GM21528 (cell line): Measurements from ENCODE around the gene ASAH2.
A peak's percentile ranks its signal among the peaks of the same experiment; 100 is the strongest.
"Not testable (repeated sequence)": the region's sequence is repeated elsewhere in the genome, so short reads cannot be mapped to it uniquely, and the experiment has no call there.

Experiments used
- ATAC-seq: cut with Tn5 transposase; IDR thresholded peaks from one replicate; pipeline ENCODE4 v1.9.1; 2021; ENCODE audit warnings: mild to moderate bottlenecking, moderate library complexity; ENCODE audit not compliant: unreplicated experiment, low FRiP score

The ASAH2 gene

DNA sequence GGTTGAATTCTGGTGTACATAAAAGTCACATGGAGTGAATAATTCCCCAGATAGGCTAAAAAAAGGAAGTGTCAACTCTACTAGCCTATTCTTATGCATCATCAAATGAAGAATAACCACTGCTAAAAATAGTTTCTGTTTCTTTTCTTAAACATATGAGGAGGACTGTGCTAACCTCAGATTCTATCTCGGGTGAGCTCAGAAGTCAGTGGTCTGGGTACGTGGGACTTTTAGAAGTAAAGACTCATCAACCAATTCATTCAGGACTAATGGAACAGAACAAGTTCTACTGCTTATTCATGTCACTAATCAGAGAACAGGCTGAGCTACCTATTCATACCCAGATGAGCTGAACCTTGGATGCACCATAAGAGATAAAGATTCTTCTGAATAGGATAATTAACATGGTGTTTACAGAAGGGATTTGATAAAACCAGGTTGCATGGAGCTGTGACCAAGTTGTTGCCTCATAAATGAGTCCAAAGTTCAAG, 9.5 kb upstream of the ASAH2 start:
- ATAC-seq = peak; percentile 100

DNA sequence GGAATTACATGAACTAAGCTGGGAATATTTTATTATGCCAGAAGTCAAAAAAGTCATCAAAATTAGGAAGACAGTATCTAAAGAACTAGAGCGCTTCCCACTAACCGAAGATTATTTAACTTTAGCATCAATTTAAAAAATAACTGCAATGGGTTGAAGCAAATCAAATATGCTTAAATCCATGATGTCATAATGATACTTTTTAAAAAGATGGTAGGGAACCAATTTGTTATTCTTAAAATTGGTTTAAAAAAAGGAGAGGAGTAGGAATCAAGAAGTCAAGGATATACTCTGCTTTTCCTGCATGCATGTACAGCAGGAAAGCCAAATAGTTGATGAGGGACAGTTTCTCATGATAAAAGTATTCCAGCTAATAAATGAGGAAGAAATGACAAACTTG, 3.2 kb upstream of the ASAH2 start:
- no peak for ATAC-seq

DNA sequence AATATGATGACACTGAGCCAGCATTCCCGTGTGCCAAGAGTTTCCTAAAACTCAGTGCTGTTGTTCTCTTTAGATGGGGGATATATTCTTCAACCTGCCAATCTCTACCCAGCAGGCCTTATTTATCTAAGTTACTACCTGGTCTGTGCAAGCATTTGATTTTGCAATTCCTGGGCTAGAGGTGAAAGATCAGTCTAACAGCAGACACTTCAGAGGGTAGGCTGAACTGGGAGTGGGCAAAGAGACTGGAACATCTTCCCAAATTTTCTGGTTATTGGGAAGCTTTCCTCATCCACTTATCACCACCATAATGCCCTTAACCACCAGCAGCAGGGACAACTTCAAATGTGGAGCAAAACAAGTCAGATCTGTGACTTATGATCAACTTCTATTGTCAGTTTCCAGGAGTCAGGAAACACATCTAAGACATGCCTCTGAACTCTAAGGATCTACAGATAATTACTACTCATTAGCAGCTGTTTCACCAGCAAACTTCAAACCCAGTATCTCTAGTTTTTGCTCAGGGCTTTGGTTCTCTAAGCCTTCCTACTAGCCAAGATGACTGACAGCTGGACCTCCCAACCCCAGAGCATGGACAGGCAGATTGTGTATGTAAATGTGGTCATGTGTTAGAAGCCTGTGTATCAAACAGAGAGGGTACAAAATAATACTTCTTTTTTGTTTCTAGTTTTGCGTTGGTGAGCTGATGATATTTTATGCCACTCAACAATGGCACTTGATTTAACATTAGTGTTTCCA, 1.0 kb downstream of the ASAH2 start:
- ATAC-seq = no peak

DNA sequence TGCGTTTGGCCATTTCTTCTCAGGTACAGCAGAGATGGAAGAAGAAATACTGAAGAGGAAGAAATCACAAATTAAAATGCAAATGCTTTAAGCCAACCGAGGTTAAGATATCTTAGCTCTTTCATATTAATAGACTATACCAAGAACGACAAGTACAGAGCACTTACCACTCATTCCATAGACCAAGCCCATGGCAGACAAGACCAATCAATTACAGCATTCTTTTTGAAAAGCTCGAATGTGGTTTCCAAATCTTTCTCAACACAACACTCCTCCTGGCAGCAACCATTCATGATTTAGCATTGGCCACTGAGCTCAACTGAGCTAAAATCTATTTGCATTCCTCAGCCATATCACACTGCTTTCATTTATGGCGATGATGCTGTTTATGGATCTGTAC, 2.7 kb downstream of the ASAH2 start:
- no peak for ATAC-seq

DNA sequence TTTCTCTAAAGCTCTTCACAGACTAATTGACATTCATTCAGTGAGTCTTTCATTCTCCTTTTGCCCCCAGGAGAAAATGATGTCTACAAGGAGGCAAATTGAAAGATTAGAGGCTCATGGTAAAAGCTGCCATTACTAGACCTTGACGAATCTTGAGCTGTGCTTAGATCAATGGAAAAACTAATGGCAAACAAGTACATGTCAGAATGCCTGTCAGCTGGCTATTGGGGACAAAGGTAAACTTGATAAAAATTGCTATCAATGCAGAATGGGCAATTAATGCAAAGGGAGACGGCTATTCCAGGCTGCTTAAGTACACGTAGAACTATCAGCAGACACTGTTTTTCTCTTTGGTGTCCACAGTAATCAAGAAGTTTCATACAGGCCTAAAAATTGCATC, 3.3 kb downstream of the ASAH2 start:
- no peak for ATAC-seq

DNA sequence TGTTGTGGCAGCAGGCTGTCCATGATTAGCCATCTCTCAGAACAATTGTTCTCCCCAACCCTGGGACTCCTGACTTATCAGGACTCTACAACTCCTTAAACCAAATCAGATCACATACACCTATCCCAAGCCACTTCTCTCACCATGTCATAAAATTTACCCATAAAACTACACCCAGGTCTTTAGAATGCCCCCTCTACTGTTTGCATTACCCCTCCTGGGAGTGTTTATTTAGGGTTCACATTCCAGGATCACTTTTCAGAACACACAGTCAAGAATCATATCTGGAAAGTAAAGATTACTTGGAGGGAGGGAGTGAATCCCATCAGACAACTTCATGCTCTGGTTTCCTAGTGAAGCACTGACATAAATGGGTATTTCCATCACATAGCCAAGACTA, 7.1 kb downstream of the ASAH2 start:
- ATAC-seq = no peak

DNA sequence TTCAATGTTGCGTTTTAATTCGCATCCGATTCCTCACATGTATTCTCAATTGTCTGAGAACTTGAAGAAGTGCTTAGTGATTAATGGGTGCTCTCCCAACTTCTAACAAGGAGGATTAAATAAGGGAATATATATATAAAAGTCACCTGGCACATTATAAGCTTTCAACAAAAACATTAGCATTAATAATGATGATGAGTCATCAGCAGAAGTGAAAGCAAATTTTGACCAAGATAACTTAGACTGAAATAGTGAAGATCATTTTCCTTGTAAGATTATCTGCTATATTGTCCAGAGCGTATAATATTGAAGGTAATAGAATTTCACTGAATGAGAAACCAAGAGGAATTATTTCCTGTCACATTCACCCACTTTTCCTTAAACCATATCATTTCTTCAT, 8.5 kb downstream of the ASAH2 start:
- ATAC-seq = no peak

DNA sequence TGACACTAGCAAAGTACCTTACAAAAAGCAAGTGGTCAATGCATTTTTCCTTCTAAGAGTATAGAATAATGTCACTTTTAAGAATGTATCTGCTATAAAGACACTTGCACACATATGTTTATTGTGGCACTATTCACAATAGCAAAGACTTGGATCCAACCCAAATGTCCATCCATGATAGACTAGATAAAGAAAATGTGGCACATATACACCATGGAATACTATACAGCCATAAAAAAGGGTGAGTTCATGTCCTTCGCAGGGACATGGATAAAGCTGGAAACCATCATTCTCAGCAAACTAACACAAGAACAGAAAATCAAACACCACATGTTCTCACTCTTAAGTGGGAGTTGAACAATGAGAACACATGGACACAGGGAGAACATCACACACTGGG, 9.8 kb downstream of the ASAH2 start:
- ATAC-seq = not testable (repeated sequence)

DNA sequence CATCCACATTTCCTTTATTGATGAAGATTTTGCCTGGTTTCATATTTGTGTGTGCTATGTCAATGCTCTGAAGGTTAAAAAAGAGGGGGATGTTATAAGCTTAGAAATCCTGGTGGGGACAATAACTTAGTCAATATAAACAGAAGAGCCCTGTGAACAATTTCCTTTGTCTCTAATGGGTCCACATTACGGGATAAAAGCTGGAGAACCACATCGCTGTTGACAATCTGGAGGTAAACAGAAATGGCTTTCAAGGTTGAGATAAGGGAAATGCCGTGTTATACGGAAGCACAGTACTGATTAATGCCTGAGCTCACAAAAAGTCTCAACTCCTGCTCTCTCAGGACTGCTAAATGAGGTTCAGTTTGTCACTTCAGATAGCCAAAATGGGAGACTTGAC, 16.8 kb downstream of the ASAH2 start:
- ATAC-seq = no peak

DNA sequence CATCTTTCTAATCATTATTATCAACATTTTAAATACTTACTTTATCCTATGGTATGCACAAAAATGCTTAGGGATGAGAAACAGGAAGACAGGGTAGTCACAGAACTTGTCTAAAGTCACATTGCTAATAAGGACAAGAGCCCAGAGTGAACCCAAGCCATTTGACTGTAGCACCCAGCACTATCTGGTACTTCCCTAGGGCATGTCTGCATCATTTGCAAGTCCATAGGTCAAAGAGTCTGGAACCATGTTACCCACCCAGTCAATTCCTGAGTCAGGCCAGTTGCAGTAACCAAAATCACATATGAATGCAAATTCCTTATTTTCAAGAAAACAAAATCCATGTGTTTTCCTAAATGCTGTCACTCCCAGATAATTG, 19.1 kb downstream of the ASAH2 start:
- no peak for ATAC-seq

DNA sequence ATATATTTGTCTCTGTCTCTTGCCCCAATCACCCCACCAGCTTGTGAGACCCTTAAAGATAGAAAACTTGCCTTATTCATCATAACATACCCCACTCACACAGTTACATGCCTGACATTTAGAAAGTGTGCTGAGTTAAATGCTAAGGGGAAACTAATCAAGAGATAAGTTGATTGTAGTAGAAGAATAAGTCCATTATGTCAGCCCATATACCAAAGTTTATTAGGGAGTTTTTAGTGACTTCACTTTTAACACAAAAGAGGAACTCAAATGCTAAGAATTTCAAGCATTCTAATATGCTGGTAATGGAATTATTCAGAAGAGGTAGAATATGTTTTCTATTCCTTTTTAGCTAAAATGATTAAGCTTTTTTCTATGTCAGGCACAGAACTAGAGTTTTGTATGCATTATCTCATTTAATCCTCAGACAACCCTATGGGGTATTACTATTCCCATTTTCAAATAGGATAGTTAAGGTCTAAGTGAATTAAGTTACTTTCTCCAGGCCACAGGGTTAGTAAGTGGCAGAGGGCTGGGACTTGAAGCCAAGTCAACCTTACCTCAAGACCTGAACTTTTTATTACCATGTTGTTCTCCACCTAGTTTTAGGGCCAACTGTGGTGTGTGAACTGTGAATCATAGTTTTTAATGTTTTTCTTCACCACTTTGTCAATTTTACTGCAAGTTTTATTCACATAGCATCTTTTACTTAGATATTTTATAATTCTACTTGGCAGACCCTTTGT, 19.6 kb downstream of the ASAH2 start:
- no peak for ATAC-seq

DNA sequence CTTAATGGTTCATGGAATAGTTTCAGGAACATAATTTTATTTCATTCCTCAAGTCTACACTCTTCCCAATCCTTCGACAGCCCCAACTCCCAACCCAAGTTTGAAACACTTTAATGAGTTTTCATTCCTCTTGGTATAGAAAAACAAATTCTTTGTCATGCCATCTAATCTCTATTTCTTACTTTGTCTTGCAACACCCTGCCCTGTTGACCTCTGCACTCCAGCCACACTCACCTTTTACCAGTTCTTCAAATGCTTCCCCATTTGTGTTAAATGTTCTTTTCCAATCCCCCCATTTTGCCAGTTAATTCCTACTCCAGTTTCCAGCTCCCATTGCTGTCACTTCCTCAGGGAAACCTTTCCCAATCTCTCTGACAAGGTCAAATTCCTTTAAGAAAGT, 21.9 kb downstream of the ASAH2 start:
- ATAC-seq = no peak

DNA sequence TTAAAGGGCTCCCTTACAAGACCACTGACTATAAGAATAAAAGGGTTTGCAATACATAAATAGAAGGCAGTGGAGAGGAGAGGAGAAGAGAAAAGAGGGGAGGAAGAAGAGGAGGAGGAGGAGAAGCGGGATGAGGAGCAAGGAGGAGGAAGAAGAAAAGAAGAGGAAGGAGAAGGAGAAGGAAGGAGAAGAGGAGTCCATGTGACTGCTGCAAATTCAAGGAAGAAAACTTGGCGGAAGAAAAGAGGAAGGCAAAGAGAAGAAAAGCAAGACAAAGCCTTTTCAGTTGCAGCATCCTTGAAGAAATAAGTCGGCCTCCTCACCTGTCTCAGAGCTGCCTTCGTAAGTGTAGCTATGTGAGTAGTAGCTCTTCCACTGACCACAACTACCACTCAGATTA, 22.6 kb downstream of the ASAH2 start:
- ATAC-seq = no peak

DNA sequence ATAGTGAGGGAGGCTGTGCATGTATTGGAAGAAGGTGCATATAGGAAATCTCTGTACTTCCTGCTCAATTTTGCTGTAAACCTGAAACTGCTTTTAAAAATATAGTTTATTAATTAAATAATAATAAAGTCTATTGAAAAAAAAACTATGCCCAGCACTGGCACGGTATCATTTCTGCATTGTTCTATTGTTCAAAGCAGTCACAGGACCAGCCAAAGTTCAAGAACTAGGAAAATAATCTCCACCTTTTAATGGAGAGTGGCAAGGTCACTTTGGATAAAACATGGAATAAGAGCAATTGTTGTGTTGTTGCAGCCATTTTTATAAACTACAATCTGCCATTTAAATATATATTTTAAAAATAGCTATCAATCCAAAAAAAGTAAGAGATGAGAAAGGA, 24.7 kb downstream of the ASAH2 start:
- ATAC-seq = no peak

DNA sequence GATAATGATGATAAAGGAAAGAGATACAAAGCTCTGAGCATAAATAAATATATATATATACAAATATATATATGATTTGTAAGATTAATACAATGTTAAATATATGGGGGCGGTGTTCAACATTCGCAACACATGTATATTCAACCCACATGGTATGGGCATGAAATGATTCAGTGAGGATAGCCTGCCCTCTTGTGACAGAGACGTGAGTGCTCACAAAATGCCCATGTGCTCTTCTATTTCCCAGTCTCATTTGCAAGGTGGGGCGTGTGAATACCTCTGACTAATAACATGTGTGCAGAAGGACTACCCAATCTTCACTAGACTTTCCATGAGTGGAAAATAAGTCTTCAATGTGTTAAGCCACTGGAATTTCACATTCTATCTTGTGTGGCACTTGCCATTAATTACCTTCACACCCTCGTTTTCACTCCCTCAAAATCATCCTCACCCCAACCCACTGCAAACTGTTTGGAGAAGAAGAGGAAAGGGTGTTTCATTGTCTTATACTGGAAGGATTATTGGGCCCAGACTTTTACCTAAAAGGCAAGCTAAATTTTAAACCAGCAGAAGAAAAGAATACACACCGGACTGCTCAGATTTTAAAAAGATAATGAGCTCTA, 26.9 kb downstream of the ASAH2 start:
- ATAC-seq = peak; percentile 89

DNA sequence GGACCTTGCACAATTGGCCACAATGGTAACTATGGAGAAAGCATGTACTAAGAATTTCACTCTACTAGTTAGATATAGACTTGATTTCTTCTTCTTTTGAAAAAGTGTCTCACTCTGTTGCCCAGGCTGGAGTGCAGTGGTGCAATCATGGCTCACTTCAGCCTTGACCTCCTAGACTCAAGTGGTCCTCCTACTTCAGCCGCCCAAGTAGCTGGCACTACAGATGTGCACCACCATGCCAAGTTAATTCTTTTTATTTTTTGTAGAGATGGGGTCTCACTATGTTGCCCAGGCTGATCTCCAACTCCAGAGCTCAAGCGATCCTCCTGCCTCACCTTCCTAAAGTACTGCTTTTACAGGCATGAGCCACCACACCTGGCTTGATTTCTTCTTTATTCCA, 29.1 kb downstream of the ASAH2 start:
- no peak for ATAC-seq

DNA sequence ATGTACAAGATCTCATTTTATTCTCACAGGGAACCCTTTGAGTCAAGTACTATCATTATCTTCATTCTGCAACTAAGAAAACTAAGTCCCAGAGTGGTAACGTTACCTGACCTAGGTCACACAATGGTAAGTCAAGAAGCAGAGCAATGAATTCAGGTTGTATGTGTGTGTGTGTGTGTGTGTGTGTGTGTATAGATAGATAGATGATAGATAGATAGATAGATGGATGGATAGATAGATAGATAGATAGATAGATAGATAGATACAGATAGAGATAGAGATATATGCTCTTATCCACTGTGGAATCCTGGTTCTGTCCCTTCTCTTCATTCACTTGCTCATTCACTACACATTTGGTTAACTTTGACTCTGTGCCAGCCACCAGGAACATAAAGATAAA, 29.8 kb downstream of the ASAH2 start:
- ATAC-seq = no peak

DNA sequence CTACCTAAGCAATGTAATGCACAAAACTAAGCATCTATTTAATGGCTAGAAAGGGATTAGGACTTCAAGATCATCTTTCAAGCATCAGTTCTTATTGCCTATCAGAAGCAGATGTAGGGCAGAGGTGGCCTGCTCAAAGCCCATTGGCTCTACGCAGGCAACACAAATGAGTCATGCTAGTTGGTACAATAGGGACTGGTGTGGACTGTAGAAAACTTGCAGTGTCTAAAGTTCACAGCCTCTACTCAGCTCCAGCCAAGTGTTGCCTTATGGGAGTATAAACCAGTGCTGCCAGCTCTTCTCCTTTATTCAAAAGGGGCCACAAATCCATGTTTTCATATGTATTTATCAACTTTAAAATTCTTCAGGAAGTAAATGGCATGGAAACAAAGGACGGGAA, 31.7 kb downstream of the ASAH2 start:
- ATAC-seq = no peak

DNA sequence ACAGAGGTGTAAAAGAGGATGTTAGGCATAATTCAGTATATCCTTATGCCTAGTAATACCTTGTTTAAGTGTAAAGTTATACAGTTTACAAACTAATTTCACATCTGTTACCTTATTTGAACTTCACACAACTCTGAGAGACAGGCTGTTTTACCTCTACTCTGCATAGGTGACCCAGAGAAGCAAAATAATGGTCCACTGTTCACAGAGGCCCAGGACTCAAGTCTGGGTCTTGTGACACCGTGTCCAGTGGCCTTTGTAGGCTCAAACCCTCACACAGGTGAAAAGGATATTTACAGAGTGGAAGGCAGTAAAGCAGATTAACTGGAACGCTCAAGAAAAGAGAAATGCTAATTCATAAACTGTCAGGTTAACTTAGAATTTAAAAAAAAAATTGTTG, 32.1 kb downstream of the ASAH2 start:
- no peak for ATAC-seq

DNA sequence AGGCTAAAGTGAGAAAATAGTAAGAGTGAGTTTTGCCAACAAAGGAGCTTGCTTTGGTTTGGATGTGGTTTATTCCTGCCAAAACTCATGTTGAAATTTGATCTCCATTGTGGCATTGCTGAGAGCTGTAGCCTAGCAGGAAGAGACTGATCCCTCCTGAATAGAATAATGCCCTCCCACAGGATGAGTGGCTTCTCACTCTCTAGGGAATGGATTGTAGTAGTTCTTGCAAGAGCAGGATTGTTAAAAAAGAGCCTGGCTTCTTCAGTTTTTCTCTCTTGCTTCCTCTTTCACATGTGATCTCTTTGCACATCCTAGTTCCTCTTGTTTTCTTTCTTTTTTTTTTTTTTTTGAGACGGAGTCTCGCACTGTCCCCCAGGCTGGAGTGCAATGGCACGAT, 34.4 kb downstream of the ASAH2 start:
- ATAC-seq = no peak

DNA sequence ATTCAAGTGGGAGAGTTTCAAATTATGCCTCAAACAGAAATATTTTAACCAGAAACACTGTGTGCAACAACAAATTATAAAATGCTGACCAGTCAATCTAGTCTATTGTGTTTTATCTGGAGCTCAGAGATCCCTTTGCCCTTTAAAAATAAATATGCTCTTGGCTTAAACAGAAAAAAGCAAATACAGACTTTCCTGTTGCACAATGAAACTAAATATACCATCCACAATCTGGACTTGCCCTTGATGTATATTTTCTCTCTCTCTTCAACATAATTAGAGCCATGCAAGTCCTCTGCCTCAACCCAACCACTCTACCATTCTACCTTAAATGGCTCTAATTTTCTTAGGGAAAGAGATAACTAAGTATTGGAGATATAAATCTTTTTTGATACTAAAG, 34.9 kb downstream of the ASAH2 start:
- ATAC-seq = no peak

DNA sequence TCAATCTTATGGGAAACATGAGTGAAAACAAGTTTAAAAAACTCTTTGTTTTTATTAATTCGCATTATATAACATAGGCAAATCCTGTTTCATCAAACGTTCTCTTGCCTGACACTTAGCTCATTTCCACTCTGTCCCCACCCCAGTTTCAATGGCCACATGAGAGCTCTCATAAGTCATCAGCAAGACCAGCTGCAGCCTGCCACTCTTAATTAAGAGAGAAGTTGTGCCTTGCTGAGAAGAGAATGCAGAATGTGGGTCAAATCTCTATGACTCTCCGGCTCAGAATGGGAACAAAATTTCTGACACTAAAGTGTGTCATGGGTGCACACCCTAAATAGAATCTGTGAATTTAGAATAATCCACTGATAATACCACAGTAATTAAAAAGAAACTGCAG, 39.6 kb downstream of the ASAH2 start:
- no peak for ATAC-seq
